HG02870 (cell line): ENCODE results near the gene METTL17.

ENCODE experiments used
- ATAC-seq: cut with Tn5 transposase; IDR thresholded peaks from one replicate; pipeline ENCODE4 v1.9.1; 2021; ENCODE audit warnings: mild to moderate bottlenecking, moderate library complexity; ENCODE audit not compliant: unreplicated experiment

Gene METTL17

GRCh38 chr14:21041676-21042433 is 52.1 kb downstream of the METTL17 start, which contains the start of gene RNASE7:
Gene RNASE7 (plus strand): TSS chr14:21042362. CDS start chr14:21042993, 631 bp downstream.
- ATAC-seq, result no peak

GRCh38 chr14:21042918-21043317 is 53.1 kb downstream of the METTL17 start:
- no peak for ATAC-seq

GRCh38 chr14:21043387-21043973 is 53.7 kb downstream of the METTL17 start:
- ATAC-seq, result no peak

- no peak for ATAC-seq
Observed at GRCh38 chr14:21043974-21044618, 54.3 kb downstream of the METTL17 start.
